Astrocyte of the cerebellum (primary cell): ENCODE measurements around the gene SPRR2G.
"Not testable (repeated sequence)": the region's sequence is repeated elsewhere in the genome, so short reads cannot be mapped to it uniquely, and the experiment has no call there.

Experiments used
- DNase-seq: peaks from one replicate; pipeline ENCODE4 v3.0.0-alpha.2; 2011; ENCODE audit warnings: low read depth
- H3K4me3 ChIP-seq: 2 replicates; pipeline ENCODE4 v1.5.1; 2011; ENCODE audit warnings: mild to moderate bottlenecking, low read depth, low read length, moderate library complexity
- in situ Hi-C: cut with HindIII; loops from 2 replicates; pipeline ENCODE4 v1.10.0; 2017; ENCODE audit warnings: low sequenced_read_pairs
- TF ChIP-seq, protein P1 (sequence below): IDR thresholded peaks from 2 replicates; pipeline ENCODE4 v1.5.1; 2012; ENCODE audit warnings: low read length, low read depth, moderate library complexity, mild to moderate bottlenecking; ENCODE audit errors: missing control alignments

SPRR2G gene

DNA sequence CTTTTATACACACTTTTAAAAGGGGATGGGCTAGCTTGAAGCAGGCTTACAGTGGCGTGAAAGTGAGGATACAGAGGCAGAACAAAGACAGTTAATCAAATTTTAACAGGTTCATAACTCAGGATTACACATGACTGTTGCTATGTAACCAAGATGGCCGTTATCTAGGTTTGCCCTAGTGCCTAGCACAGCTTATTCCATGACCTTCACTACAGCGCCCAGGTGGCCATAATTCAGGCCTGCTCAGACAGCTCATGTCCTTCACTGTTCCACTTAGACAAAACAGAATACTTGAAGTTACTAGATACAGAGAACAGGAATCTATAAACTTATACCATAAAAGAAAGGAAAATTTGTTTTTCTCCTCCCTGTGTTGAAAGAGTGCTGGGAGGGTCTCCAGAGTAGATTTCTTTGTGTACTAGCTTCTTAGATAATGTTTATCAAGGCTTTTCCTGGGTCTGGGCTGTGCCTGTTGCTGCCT is 31.2 kb downstream of the SPRR2G start:
- H3K4me3 ChIP-seq = no peak overlapping the region
- DNase-seq = no peak
- TF ChIP-seq, protein P1, sequence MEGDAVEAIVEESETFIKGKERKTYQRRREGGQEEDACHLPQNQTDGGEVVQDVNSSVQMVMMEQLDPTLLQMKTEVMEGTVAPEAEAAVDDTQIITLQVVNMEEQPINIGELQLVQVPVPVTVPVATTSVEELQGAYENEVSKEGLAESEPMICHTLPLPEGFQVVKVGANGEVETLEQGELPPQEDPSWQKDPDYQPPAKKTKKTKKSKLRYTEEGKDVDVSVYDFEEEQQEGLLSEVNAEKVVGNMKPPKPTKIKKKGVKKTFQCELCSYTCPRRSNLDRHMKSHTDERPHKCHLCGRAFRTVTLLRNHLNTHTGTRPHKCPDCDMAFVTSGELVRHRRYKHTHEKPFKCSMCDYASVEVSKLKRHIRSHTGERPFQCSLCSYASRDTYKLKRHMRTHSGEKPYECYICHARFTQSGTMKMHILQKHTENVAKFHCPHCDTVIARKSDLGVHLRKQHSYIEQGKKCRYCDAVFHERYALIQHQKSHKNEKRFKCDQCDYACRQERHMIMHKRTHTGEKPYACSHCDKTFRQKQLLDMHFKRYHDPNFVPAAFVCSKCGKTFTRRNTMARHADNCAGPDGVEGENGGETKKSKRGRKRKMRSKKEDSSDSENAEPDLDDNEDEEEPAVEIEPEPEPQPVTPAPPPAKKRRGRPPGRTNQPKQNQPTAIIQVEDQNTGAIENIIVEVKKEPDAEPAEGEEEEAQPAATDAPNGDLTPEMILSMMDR = no peak
- in situ Hi-C loops = no loop called here

DNA sequence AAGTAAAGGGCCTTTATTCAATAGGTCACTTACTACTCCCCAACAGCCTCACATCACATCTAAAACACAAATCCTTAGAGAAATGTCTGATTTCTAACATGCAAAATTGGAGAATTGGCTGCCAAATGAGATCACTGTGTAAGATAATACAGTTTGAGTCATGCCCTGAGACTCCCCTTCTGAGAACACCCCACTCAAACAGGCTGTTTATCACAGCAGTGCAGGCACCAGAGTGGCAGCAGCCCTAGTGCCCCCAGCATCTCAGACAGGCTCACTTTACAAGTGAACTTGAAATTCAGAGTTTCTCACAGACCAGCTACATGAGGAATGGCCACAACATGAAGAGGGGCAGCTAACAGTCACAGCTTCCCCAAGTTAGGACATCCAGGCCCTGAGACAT is 35.4 kb downstream of the SPRR2G start:
- in situ Hi-C loops = not testable (repeated sequence)

DNA sequence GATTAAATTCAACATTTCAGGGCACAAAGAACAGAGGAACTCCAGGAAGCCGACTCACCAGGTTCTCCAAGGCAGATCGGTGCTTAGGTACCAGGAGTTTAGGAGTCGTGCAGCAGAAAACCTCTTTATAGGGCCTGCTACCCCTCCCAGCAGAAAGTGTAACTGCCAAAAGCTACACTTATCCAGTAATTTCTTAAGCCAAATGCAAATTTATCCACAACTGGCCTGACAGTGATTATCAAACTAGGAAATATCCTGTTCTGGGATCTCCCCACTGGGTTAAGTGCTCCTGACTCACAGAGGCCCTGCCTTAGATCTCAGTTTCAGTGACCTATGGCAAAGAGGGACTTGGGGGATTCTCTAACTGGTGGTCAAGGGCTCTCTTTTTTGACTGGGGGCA is 37.3 kb downstream of the SPRR2G start, which contains the start of gene SPRR2F:
SPRR2F (minus strand) TSS at position 101 of the 400 bp plus-strand sequence. CDS start 783 bp downstream, outside the sequence.
- H3K4me3 ChIP-seq = no peak within 1 kb of the TSS
- TF ChIP-seq, protein P1 = no peak
- in situ Hi-C loops = no loop called here
- DNase-seq = no peak

More for the DNA sequence above, 35.4 kb downstream of the SPRR2G start:
- H3K4me3 ChIP-seq, DNase-seq: not testable (repeated sequence)

DNA sequence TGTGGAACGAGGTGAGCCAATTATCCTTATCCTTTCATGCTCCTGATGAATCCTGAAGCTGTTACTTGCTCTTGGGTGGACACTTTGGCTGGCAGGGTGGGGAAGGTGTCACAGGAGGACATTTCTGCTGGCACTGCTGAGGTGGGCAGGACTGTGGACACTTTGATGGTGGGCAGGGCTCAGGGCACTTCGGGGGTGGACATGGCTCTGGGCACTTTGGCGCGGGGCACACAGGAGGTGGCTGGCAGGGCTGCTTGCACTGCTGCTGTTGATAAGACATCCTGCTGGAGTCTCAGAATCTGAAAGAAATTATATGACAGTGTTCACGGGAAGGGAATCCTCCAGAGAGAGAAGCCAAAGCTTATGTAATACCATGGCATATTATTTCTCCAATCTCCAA is 38.2 kb downstream of the SPRR2G start:
- in situ Hi-C loops, H3K4me3 ChIP-seq, DNase-seq: not testable (repeated sequence)

DNA sequence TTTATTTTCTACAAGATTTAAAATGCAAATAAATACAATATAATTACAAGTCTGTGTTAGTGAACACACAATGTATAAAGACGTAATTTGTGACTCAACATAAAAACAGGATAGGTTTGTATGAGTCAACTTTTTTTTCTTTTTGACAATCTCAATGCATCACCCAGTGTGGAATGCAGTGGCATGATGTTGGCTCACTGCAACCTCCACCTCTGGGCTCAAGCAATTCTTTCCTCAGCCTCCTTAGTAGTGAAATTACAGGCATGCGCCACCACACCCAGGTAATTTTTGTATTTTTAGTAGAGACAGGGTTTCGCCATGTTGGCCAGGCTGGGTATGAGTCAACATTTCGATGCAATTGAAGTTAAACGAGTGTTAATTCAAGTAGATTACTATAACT is 50.4 kb downstream of the SPRR2G start:
- TF ChIP-seq, protein P1 = no peak
- no peak overlapping the region for H3K4me3 ChIP-seq
- no peak for DNase-seq
- in situ Hi-C loops = no loop called here
